ENCODE results near the gene LATS2. TPM values are rescaled to one million over a fixed set of nuclear protein-coding genes. Genes with fewer than 3 reads are reported as not detected.

LATS2 gene
- total and polyA plus RNA-seq, 8 donors = 3.4 to 21.4 (median 7.7) TPM

- no peaks in the 10 kb centered on the region for H3K36me3 ChIP-seq
- no peak for DNase-seq
- H3K4me3 ChIP-seq = no peak overlapping the region
- peak overlapping the region; percentile 27 to 79 (median 36) for H3K27ac ChIP-seq
- H3K4me1 ChIP-seq = peaks cover 45 to 87% (median 67%) of the 10 kb centered on the region in 4 donors
- no peak for TF ChIP-seq POLR2A (IDR thresholded peaks at IDR 0.05)
- TF ChIP-seq EP300 (IDR thresholded peaks at IDR 0.05) = no peak
- TF ChIP-seq CTCF (IDR thresholded peaks at IDR 0.05) = no peak
- TF ChIP-seq POLR2AphosphoS5 (IDR thresholded peaks at IDR 0.05) = no peak
- H3K27me3 ChIP-seq = no peaks in the 10 kb centered on the region
- intact Hi-C loops (cut with DNase I; ENCODE audit: low total_unique reads) = loop anchor here (10.0 kb wide), 1 partner anchor 51 kb away; the partner anchor contains the start of gene LATS2
- no peaks in the 10 kb centered on the region for H3K9me3 ChIP-seq
- WGBS, 5 donors = 61 to 76% (median 75%) methylated on average over 6 of the region's 6 CpGs
These were observed 47.3 kb downstream of the LATS2 start for GRCh38 chr13:21014139-21014501.

GRCh38 chr13:21013682-21014038 lies 47.7 kb downstream of the LATS2 start:
- H3K27ac ChIP-seq = peak overlapping the region in 4 of 5 donors; percentile 27 to 79 (median 44)
- no peaks in the 10 kb centered on the region for H3K9me3 ChIP-seq
- 59 to 77% (median 65%) methylated on average over 4 of the region's 4 CpGs for WGBS, 5 donors
- intact Hi-C loops (cut with DNase I; ENCODE audit: low total_unique reads) = loop anchor here (10.0 kb wide), 1 partner anchor 51 kb away; the partner anchor contains the start of gene LATS2
- H3K36me3 ChIP-seq = no peaks in the 10 kb centered on the region
- H3K4me1 ChIP-seq = peaks cover 45 to 92% (median 65%) of the 10 kb centered on the region in 4 donors
- no peak for DNase-seq
- H3K4me3 ChIP-seq = no peak overlapping the region
- TF ChIP-seq CTCF (IDR thresholded peaks at IDR 0.05) = no peak
- no peak for TF ChIP-seq POLR2AphosphoS5 (IDR thresholded peaks at IDR 0.05)
- TF ChIP-seq POLR2A (IDR thresholded peaks at IDR 0.05) = no peak
- TF ChIP-seq EP300 (IDR thresholded peaks at IDR 0.05) = no peak
- H3K27me3 ChIP-seq = no peaks in the 10 kb centered on the region

GRCh38 chr13:21012841-21013681 lies 48.3 kb downstream of the LATS2 start:
- Histone ChIP-seq H3K27me3 (no peaks in the 10 kb centered on the region), H3K4me3 (no peak overlapping the region), H3K4me1 (peaks cover 45 to 92% (median 63%) of the 10 kb centered on the region in 4 donors), H3K9me3 (no peaks in the 10 kb centered on the region), H3K36me3 (peaks cover 0 to 2% (median 0%) of the 10 kb centered on the region in 4 donors), H3K27ac (peak overlapping the region in 2 of 5 donors; percentile 36 to 79)
- no peak for TF ChIP-seq CTCF (IDR thresholded peaks at IDR 0.05)
- TF ChIP-seq POLR2AphosphoS5 (IDR thresholded peaks at IDR 0.05) = no peak
- TF ChIP-seq POLR2A (IDR thresholded peaks at IDR 0.05) = no peak
- no peak for TF ChIP-seq EP300 (IDR thresholded peaks at IDR 0.05)
- intact Hi-C loops (cut with DNase I; ENCODE audit: low total_unique reads) = loop anchor here (10.0 kb wide), 1 partner anchor 52 kb away; the partner anchor contains the start of gene LATS2
- DNase-seq = no peak
- WGBS, 5 donors = 27 to 45% (median 42%) methylated on average over 5 of the region's 5 CpGs

- H3K4me3 ChIP-seq = no peak overlapping the region
- TF ChIP-seq POLR2AphosphoS5 (IDR thresholded peaks at IDR 0.05) = no peak
- no peak for TF ChIP-seq POLR2A (IDR thresholded peaks at IDR 0.05)
- TF ChIP-seq CTCF (IDR thresholded peaks at IDR 0.05) = no peak
- no peak for TF ChIP-seq EP300 (IDR thresholded peaks at IDR 0.05)
- 69 to 76% (median 74%) methylated on average over 5 of the region's 5 CpGs for WGBS, 5 donors
- no peaks in the 10 kb centered on the region for H3K27me3 ChIP-seq
- peaks cover 45 to 84% (median 57%) of the 10 kb centered on the region in 4 donors for H3K4me1 ChIP-seq
- peaks cover 0 to 4% (median 0%) of the 10 kb centered on the region in 4 donors for H3K36me3 ChIP-seq
- H3K9me3 ChIP-seq = no peaks in the 10 kb centered on the region
- H3K27ac ChIP-seq = peak overlapping the region in 1 of 5 donors; percentile 79
- intact Hi-C loops (cut with DNase I; ENCODE audit: low total_unique reads) = loop anchor here (10.0 kb wide), 1 partner anchor 53 kb away; the partner anchor contains the start of gene LATS2
- DNase-seq = no peak
These were observed 49.2 kb downstream of the LATS2 start for GRCh38 chr13:21012211-21012610.
